ENCODE measurements around the gene SMARCAL1. TPM values are rescaled to one million over a fixed set of nuclear protein-coding genes. Genes with fewer than 3 reads are reported as not detected.

The SMARCAL1 gene
- polyA plus RNA-seq, 1 of the 3 experiments (the other 2 are of a cell fraction) = 27.0 TPM

GRCh38 chr2:216431531-216431856 lies 19.2 kb downstream of the SMARCAL1 start:
- no peak for TF ChIP-seq SIN3A (IDR thresholded peaks at IDR 0.05; ENCODE audit: borderline replicate concordance, low read depth, low read length)
- TF ChIP-seq MEF2A (IDR thresholded peaks at IDR 0.05; ENCODE audit: borderline replicate concordance, low read depth) = no peak
- no peak for TF ChIP-seq YY1 (IDR thresholded peaks at IDR 0.05; ENCODE audit: low read depth)
- TF ChIP-seq EZH2phosphoT487 (IDR thresholded peaks at IDR 0.05; ENCODE audit: borderline replicate concordance, low read depth) = no peak
- no peak for TF ChIP-seq CTCF (IDR thresholded peaks at IDR 0.05)
- no peak for TF ChIP-seq USF1 (IDR thresholded peaks at IDR 0.05; ENCODE audit: borderline replicate concordance, low read depth)
- TF ChIP-seq ELF1 (IDR thresholded peaks at IDR 0.05) = no peak
- no peak for TF ChIP-seq SMC3 (IDR thresholded peaks at IDR 0.05; ENCODE audit: low read depth, low read length)
- TF ChIP-seq NRF1 (IDR thresholded peaks at IDR 0.05; ENCODE audit: low read depth, low read length) = no peak
- TF ChIP-seq, protein P1, sequence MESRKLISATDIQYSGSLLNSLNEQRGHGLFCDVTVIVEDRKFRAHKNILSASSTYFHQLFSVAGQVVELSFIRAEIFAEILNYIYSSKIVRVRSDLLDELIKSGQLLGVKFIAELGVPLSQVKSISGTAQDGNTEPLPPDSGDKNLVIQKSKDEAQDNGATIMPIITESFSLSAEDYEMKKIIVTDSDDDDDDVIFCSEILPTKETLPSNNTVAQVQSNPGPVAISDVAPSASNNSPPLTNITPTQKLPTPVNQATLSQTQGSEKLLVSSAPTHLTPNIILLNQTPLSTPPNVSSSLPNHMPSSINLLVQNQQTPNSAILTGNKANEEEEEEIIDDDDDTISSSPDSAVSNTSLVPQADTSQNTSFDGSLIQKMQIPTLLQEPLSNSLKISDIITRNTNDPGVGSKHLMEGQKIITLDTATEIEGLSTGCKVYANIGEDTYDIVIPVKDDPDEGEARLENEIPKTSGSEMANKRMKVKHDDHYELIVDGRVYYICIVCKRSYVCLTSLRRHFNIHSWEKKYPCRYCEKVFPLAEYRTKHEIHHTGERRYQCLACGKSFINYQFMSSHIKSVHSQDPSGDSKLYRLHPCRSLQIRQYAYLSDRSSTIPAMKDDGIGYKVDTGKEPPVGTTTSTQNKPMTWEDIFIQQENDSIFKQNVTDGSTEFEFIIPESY (IDR thresholded peaks at IDR 0.05; ENCODE audit: borderline replicate concordance, low read depth) = no peak
- TF ChIP-seq CHD2 (IDR thresholded peaks at IDR 0.05; ENCODE audit: low read length, partially characterized antibody) = no peak
- TF ChIP-seq TEAD4 (IDR thresholded peaks at IDR 0.05; ENCODE audit: borderline replicate concordance, insufficient read depth) = no peak
- TF ChIP-seq JUND (IDR thresholded peaks at IDR 0.05) = no peak
- no peak for TF ChIP-seq FOSL2 (IDR thresholded peaks at IDR 0.05; ENCODE audit: borderline replicate concordance, low read depth)
- TF ChIP-seq RCOR1 (IDR thresholded peaks at IDR 0.05; ENCODE audit: low read length) = no peak
- TF ChIP-seq, protein P2, sequence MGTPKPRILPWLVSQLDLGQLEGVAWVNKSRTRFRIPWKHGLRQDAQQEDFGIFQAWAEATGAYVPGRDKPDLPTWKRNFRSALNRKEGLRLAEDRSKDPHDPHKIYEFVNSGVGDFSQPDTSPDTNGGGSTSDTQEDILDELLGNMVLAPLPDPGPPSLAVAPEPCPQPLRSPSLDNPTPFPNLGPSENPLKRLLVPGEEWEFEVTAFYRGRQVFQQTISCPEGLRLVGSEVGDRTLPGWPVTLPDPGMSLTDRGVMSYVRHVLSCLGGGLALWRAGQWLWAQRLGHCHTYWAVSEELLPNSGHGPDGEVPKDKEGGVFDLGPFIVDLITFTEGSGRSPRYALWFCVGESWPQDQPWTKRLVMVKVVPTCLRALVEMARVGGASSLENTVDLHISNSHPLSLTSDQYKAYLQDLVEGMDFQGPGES (IDR thresholded peaks at IDR 0.05; ENCODE audit: low read depth, low read length) = no peak
- no peak for TF ChIP-seq PBX3 (IDR thresholded peaks at IDR 0.05)
- no peak for TF ChIP-seq TAF1 (IDR thresholded peaks at IDR 0.05; ENCODE audit: borderline replicate concordance, low read depth, low read length)
- no peak for TF ChIP-seq GATA2 (CRISPR knock-in tag; IDR thresholded peaks at IDR 0.05)
- no peak for TF ChIP-seq TCF12 (IDR thresholded peaks at IDR 0.05)
- CTCF ChIA-PET = interaction anchor here (1.7 kb wide), 1 partner anchor 12 kb away, joined by 5 read pairs; no protein-coding TSS in a partner anchor
- Histone ChIP-seq H3K9me2 (no peaks in the 10 kb centered on the region), H3K27me3 (ENCODE audit: insufficient read depth) (no peaks in the 10 kb centered on the region), H3K4me3 (ENCODE audit: low read depth in 2 of 2, low read length in 1 of 2) (no peak overlapping the region), H3K27ac (ENCODE audit: low read depth in 2 of 2, low read length in 1 of 2) (no peak overlapping the region), H3K9ac (no peak overlapping the region), H2AFZ (ENCODE audit: low read depth) (no peak overlapping the region), H3K4me1 (ENCODE audit: control insufficient read depth in 1 of 2, insufficient read depth in 2 of 2, low read depth in 1 of 2, low read length in 1 of 2) (peaks cover 0 to 2% of the 10 kb centered on the region in 2 experiments; a peak in 1 of 4 replicates), H4K20me1 (ENCODE audit: insufficient read depth) (no peaks in the 10 kb centered on the region), H3K4me2 (no peak overlapping the region), H3F3A (replicated peaks; ENCODE audit: insufficient read depth) (peaks cover 11% of the 10 kb centered on the region), H3K79me2 (ENCODE audit: insufficient read depth) (no peaks in the 10 kb centered on the region), H3K36me3 (replicated peaks in 1 of 2; ENCODE audit: control insufficient read depth in 1 of 2, insufficient read depth in 2 of 2, low read length in 1 of 2) (peaks cover 64 to 65% of the 10 kb centered on the region in 2 experiments), H3K9me3 (no peaks in the 10 kb centered on the region)
- POLR2A ChIA-PET = no interaction called here
- no peak for DNase-seq

All from SK-N-SH (cell line).